Mammary epithelial cell (primary cell): Measurements from ENCODE around the gene NUP214.

Experiments used
- EZH2 ChIP-seq: IDR thresholded peaks from 2 replicates; pipeline ENCODE4 v1.6.1; 2012; ENCODE audit warnings: low read length, inconsistent platforms, borderline replicate concordance
- TF ChIP-seq, protein P1 (sequence below), 2 donors: IDR thresholded peaks in 1 of 2; conservative IDR thresholded peaks in 1 of 2; 2 replicates each; pipeline ENCODE4 v1.5.1; 2011 to 2012; ENCODE audit warnings: inconsistent platforms in 2 of 2, low read length in 2 of 2, mild to moderate bottlenecking in 2 of 2, control low read depth in 1 of 2, low read depth in 1 of 2; ENCODE audit not compliant: insufficient read depth in 1 of 2; ENCODE audit errors: extremely low read depth in 1 of 2

DNA sequence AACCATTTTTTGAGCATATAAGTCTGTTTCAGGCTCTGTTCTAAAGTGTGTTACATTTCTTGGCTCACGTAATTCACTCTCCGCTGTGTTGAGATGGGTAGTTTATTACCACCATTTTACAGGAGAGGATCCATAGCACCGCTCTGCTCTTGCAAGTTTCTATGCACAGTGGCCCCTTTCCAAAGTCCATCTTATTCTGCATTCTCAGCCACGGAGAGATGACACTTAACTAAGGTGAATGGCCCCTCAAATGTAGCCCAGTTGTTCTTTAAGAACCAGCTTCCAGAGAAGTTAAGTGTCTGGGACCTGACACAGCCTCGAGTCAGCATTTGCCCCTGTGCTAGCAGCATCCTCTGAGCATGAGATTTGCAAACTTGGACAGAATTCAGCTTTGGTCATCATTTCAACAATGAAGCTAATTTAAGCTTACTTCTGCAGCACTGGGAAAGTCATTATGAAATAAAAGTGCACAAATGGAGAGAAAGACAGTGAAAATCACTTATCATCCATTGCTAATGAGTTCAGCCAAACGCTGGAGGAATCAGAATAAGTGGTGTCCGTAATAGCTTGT lies 89.0 kb downstream of the NUP214 start:
- no peak for TF ChIP-seq EZH2
- TF ChIP-seq, protein P1, sequence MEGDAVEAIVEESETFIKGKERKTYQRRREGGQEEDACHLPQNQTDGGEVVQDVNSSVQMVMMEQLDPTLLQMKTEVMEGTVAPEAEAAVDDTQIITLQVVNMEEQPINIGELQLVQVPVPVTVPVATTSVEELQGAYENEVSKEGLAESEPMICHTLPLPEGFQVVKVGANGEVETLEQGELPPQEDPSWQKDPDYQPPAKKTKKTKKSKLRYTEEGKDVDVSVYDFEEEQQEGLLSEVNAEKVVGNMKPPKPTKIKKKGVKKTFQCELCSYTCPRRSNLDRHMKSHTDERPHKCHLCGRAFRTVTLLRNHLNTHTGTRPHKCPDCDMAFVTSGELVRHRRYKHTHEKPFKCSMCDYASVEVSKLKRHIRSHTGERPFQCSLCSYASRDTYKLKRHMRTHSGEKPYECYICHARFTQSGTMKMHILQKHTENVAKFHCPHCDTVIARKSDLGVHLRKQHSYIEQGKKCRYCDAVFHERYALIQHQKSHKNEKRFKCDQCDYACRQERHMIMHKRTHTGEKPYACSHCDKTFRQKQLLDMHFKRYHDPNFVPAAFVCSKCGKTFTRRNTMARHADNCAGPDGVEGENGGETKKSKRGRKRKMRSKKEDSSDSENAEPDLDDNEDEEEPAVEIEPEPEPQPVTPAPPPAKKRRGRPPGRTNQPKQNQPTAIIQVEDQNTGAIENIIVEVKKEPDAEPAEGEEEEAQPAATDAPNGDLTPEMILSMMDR (conservative IDR thresholded peaks at IDR 0.05 in 1 of 2, IDR thresholded peaks at IDR 0.05 in 1 of 2; ENCODE audit: extremely low read depth in 1 of 2, insufficient read depth in 1 of 2, low read depth in 1 of 2, low read length in 2 of 2): no peak
